GM12878 (cell line): Measurements from ENCODE around the gene ATP5PB. TPM values are rescaled to one million over a fixed set of nuclear protein-coding genes. Genes with fewer than 3 reads are reported as not detected.

ENCODE experiments used
- ATAC-seq: fragments of 200-7000 bp; cut with Tn5 transposase; 3 replicates; pipeline ENCODE4 v1.9.1; 2020; ENCODE audit warnings: mild to moderate bottlenecking, moderate library complexity
- BruUV-seq: library from RNA; stranded (reverse); fragments of 400-500 nt; replicated peaks from 2 replicates; lab custom pipeline; 2021; lab: Mats Ljungman, UMichigan
- CTCF ChIA-PET: fragments of 300-600 bp; sonication (Branson Sonifier 250); formaldehyde crosslinking; extraction: SDS; loops from one replicate; lab custom pipeline; 2021; ENCODE audit warnings: inconsistent platforms; lab: Yijun Ruan, JAX
- POLR2A ChIA-PET: fragments of 350-600 bp; formaldehyde crosslinking; extraction: SDS; loops from one replicate; lab custom pipeline; 2021; ENCODE audit warnings: inconsistent platforms; lab: Charles Lee
- RAD21 ChIA-PET: fragments of 300-600 bp; sonication (Branson Sonifier 250); formaldehyde crosslinking; loops from one replicate; lab custom pipeline; 2023; ENCODE audit warnings: antibody characterized with exemption; ENCODE audit not compliant: unreplicated experiment; lab: Charles Lee
- SMC1A ChIA-PET: fragments of 300-600 bp; sonication (Branson Sonifier 250); formaldehyde crosslinking; loops from one replicate; lab custom pipeline; 2023; ENCODE audit not compliant: unreplicated experiment, uncharacterized antibody; lab: Charles Lee
- DNase-seq: peaks from one replicate; pipeline ENCODE4 v3.0.0-alpha.2; 2011; ENCODE audit warnings: low read depth, low spot score
- FAIRE-seq: peaks from 3 replicates; lab custom pipeline; 2011; peaks lifted over from hg19 to GRCh38; lab: Jason Lieb, UNC
- H2AFZ ChIP-seq: 2 replicates; pipeline ENCODE4 v1.6.0; 2011; ENCODE audit warnings: low read depth, low read length, control low read depth; ENCODE audit not compliant: control insufficient read depth
- H3K27ac ChIP-seq: 2 replicates; pipeline ENCODE4 v1.5.1; 2011; ENCODE audit warnings: control low read depth; ENCODE audit not compliant: control insufficient read depth, insufficient read depth
- H3K27me3 ChIP-seq, 2 experiments: replicated peaks in 1 of 2; 2 replicates each; pipeline versions ENCODE4 v1.6.0 to v1.6.1; 2011; ENCODE audit warnings: low read length in 1 of 2; ENCODE audit not compliant: control insufficient read depth in 2 of 2, insufficient read depth in 2 of 2
- H3K36me3 ChIP-seq, 2 experiments: 2 replicates each; pipeline ENCODE4 v1.5.1; 2011; ENCODE audit warnings: low read length in 1 of 2; ENCODE audit not compliant: control insufficient read depth in 2 of 2, insufficient read depth in 2 of 2
- H3K4me1 ChIP-seq: 2 replicates; pipeline ENCODE4 v1.6.1; 2011; ENCODE audit warnings: mild to moderate bottlenecking, low read length, moderate library complexity, mixed read lengths; ENCODE audit not compliant: control insufficient read depth, insufficient read depth
- H3K4me2 ChIP-seq: 2 replicates; pipeline ENCODE4 v1.6.0; 2011; ENCODE audit warnings: control low read depth; ENCODE audit not compliant: control insufficient read depth, insufficient read depth
- H3K4me3 ChIP-seq: fragments of 200-600 bp; sonication (generic); 2 replicates; pipeline ENCODE4 v1.5.1; 2016
- H3K79me2 ChIP-seq: 2 replicates; pipeline ENCODE4 v1.6.0; 2011; ENCODE audit warnings: low read length; ENCODE audit not compliant: control insufficient read depth, insufficient read depth
- H3K9ac ChIP-seq: 2 replicates; pipeline ENCODE4 v1.8.0; 2011; ENCODE audit warnings: low read length, control low read depth, mixed read lengths; ENCODE audit not compliant: control insufficient read depth, insufficient read depth
- H3K9me3 ChIP-seq: replicated peaks from 3 replicates; pipeline ENCODE4 v1.5.1; 2011; ENCODE audit warnings: mild to moderate bottlenecking, low read length; ENCODE audit not compliant: control insufficient read depth, insufficient read depth
- H4K20me1 ChIP-seq: 2 replicates; pipeline ENCODE4 v1.6.0; 2011; ENCODE audit not compliant: control insufficient read depth, insufficient read depth
- ATF2 ChIP-seq: IDR thresholded peaks from 2 replicates; pipeline ENCODE4 v1.6.1; 2012; ENCODE audit warnings: low read length, inconsistent platforms
- MTA2 ChIP-seq: fragments of 450-650 bp; IDR thresholded peaks from 2 replicates; pipeline ENCODE4 v1.6.1; 2016; ENCODE audit warnings: low read depth, mild to moderate bottlenecking, moderate library complexity
- ZNF24 ChIP-seq: fragments of 450-650 bp; IDR thresholded peaks from 2 replicates; pipeline ENCODE4 v1.6.1; 2017; ENCODE audit warnings: antibody characterized with exemption, mild to moderate bottlenecking
- WGBS: methylation state at CpG from one replicate; pipeline ENCODE4 v1.1.6; 2016; ENCODE audit warnings: low lambda C conversion rate; ENCODE audit not compliant: insufficient replicate concordance, insufficient coverage; ENCODE audit errors: missing lambda C conversion rate; 5-methylcytosine and 5-hydroxymethylcytosine counted together
- in situ Hi-C: fragments of 300-500 bp; cut with MboI; formaldehyde crosslinking; loops from 9 replicates; pipeline ENCODE4 v1.14.3; 2018; ENCODE audit warnings: mixed read lengths
- intact Hi-C: fragments of 100-400 bp; cut with micrococcal nuclease; formaldehyde crosslinking; loops from one replicate; pipeline ENCODE4 v1.14.2; 2022; ENCODE audit not compliant: unreplicated experiment
- polyA plus RNA-seq, 11 experiments: library from polyadenylated mRNA; depleted of rRNA in 4 of 11; unstranded in 6 of 11; stranded (reverse) in 5 of 11; fragments of >200 nt; fragmentation: Nextera tagmentation in 4 of 11; fragmentation: Illumina TruSeq in 1 of 11; extraction: Ambion mirVana in 4 of 11; extraction: Trizol in 1 of 11; gene quantifications; 1 replicate in 1 of 11; 2 replicates in 10 of 11; pipeline versions ENCODE4 v1.2.1 to v1.2.3, GENCODE V29; 2011 to 2016; ENCODE audit warnings: inconsistent platforms in 2 of 11, missing spikeins in 2 of 11, low read depth in 1 of 11
- total RNA-seq, 4 experiments: library from RNA; depleted of rRNA in 3 of 4; stranded (reverse); fragments of >200 nt in 3 of 4; fragmentation: Illumina TruSeq in 1 of 4; extraction: Trizol in 1 of 4; gene quantifications; 2 replicates each; pipeline versions ENCODE4 v1.2.1 to v1.2.3, GENCODE V29; 2013 to 2021
- TF ChIP-seq, protein P1 (sequence below): fragments of 450-650 bp; IDR thresholded peaks from 2 replicates; pipeline ENCODE4 v1.6.1; 2014; ENCODE audit warnings: mild to moderate bottlenecking

The ATP5PB gene
- total and polyA plus RNA-seq, 10 of the 15 experiments (the other 5 are each of a cell fraction or from before 2014, with no cell fraction given), result 380 to 1,760 (median 677) TPM

DNA sequence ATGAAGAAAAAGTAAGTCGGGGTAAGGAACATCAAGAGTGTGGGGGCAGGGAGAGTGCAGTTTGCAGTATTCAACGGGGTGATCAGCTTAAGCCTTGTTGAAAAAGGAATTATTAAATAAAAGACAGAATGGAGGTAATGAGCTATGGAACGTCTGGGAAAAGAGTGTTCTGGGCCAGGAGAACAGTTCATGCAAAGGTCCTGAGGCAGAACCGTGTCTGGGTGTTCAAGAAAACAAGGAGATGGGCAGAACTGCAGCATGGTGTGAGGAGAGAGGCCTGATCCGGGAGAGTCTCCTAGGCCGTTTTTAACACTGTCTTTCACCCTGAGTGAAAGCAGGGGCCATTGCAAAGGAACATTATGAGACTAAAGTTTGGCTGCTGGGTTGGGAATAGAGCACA, 42.0 kb upstream of the ATP5PB start (continued):
- TF ChIP-seq, protein P1, sequence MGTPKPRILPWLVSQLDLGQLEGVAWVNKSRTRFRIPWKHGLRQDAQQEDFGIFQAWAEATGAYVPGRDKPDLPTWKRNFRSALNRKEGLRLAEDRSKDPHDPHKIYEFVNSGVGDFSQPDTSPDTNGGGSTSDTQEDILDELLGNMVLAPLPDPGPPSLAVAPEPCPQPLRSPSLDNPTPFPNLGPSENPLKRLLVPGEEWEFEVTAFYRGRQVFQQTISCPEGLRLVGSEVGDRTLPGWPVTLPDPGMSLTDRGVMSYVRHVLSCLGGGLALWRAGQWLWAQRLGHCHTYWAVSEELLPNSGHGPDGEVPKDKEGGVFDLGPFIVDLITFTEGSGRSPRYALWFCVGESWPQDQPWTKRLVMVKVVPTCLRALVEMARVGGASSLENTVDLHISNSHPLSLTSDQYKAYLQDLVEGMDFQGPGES, result no peak

- POLR2A ChIA-PET, result no interaction called here
- Histone ChIP-seq H3K79me2 (no peaks in the 10 kb centered on the region), H3K9ac (no peak overlapping the region), H3K27ac (no peak overlapping the region), H3K36me3 (no peaks in the 10 kb centered on the region), H3K4me3 (no peak overlapping the region), H3K9me3 (no peaks in the 10 kb centered on the region), H3K27me3 (no peaks in the 10 kb centered on the region), H2AFZ (no peak overlapping the region), H4K20me1 (no peaks in the 10 kb centered on the region), H3K4me2 (no peak overlapping the region), H3K4me1 (no peaks in the 10 kb centered on the region)
- 67% methylated on average over 2 of the region's 2 CpGs for WGBS
- RAD21 ChIA-PET, result interaction anchor here (1.2 kb wide), 1 partner anchor 12 kb away, joined by 3 read pairs; no protein-coding TSS in a partner anchor
- FAIRE-seq (no peak), DNase-seq (no peak), ATAC-seq (no peak)
- in situ Hi-C loops, result no loop called here
- CTCF ChIA-PET, result interaction anchor here (0.6 to 6.0 kb wide), 5 partner anchors 9 to 525 kb away, joined by 3 to 41 read pairs (median 4); no protein-coding TSS in a partner anchor
- TF ChIP-seq MTA2 (no peak), ATF2 (no peak), ZNF24 (no peak)
- BruUV-seq, result no TSS peak
- intact Hi-C loops, result loop anchor here (10.0 kb wide), 1 partner anchor 62 kb away; the partner anchor contains the start of gene C1orf162
- SMC1A ChIA-PET, result interaction anchor here (1.8 to 2.3 kb wide), 2 partner anchors 12 to 190 kb away, joined by 5 to 7 read pairs; no protein-coding TSS in a partner anchor
These were observed 36.4 kb upstream of the ATP5PB start for GRCh38 chr1:111412839-111413238.
